GM13977 (cell line): ENCODE results near the gene GSE1.

Experiments used
- DNase-seq: peaks from one replicate; pipeline ENCODE4 v3.0.0; 2012; ENCODE audit warnings: low spot score
- in situ Hi-C: fragments of 300-500 bp; cut with MboI; formaldehyde crosslinking; loops from one replicate; pipeline ENCODE4 v1.12.0; 2022; ENCODE audit warnings: low sequenced_read_pairs, low pct_unique_long_range_greater_than_20kb, mixed read lengths, inconsistent platforms; ENCODE audit not compliant: unreplicated experiment
- TF ChIP-seq, protein P1 (sequence below): IDR thresholded peaks from 2 replicates; pipeline ENCODE4 v1.5.1; 2012; ENCODE audit warnings: mild to moderate bottlenecking, control low read depth; ENCODE audit not compliant: insufficient read depth; ENCODE audit errors: extremely low read depth, missing control alignments

Gene GSE1

DNA sequence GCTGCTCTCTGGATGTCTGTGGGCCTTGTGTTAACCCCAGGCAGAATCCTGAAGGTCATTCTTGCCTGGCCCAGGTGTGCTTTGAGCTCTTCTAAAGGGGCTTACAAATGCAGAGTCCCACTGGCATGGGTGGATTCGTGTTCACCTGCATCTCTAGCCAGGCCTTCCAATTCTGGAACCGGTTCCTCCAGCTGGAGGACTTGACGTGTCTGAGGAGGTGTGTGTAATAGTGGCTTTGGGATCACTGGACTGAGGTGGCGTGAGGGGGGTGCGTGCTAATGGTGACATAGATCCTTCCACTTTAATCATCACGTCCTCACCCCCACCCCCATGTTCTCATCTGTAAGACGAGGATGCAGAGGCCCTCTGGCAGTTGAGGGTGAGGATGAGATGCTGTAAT lies 4.8 kb downstream of the GSE1 start:
- TF ChIP-seq, protein P1, sequence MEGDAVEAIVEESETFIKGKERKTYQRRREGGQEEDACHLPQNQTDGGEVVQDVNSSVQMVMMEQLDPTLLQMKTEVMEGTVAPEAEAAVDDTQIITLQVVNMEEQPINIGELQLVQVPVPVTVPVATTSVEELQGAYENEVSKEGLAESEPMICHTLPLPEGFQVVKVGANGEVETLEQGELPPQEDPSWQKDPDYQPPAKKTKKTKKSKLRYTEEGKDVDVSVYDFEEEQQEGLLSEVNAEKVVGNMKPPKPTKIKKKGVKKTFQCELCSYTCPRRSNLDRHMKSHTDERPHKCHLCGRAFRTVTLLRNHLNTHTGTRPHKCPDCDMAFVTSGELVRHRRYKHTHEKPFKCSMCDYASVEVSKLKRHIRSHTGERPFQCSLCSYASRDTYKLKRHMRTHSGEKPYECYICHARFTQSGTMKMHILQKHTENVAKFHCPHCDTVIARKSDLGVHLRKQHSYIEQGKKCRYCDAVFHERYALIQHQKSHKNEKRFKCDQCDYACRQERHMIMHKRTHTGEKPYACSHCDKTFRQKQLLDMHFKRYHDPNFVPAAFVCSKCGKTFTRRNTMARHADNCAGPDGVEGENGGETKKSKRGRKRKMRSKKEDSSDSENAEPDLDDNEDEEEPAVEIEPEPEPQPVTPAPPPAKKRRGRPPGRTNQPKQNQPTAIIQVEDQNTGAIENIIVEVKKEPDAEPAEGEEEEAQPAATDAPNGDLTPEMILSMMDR, result no peak
- in situ Hi-C loops, result no loop called here
- no peak for DNase-seq

DNA sequence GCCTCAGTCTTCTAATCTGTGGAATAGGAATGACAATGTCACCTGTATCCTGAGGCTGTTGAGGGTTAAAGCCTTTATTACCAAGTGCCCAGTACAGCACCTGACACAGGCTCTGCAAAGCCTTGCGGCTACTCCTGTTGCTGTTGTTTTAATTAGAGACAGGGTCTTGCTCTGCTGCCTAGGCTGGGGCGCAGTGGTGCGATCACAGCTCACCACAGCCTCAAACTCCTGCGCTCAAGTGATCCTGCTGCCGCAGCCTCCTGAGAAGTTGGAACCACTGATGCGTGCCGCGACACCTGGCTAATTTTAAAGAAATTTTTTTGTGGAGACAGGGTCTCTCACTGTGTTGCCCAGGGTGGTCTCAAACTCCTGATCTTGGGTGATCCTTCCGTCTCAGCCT lies 5.4 kb downstream of the GSE1 start:
- in situ Hi-C loops, result no loop called here
- DNase-seq, result no peak

DNA sequence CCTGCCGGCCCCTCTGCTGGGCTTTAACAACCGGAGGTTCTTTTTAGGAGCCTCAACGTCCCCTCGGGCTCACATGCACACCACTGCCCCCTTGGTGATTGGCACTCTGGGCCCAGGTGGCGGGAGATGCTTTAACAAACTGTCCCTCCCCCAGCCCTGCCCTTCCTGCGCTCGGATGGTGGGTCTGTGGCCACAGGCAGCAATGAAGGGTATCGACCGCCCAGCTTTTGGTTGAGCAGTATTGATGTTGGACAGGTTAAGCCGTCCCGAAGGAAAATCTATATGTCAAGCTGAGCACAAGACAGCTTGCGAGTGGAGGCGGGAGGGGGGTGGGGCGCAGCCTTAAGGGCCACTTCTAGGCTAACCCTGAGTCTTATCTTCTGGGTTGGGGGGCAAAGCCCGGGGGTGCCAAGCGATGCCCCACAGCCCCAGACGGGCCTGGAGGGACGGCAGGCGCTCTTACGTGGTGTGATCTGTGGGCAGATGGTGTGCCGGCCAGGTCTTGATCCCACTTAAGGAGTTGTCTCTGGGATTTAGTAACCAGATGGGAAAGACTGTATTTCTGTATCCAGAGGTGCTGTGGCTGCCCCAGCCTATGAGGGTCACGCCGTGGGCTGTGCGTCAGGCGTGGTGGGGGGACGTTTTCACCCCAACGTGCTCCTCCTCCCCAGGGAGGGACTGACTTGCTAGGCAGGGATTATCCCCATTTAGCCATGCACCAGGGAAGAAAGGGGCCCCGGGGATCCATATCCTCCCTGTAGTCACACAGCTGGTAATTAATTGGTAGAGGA lies 6.2 kb downstream of the GSE1 start:
- no peak for DNase-seq
- in situ Hi-C loops, result no loop called here
- TF ChIP-seq, protein P1, result no peak

More for the DNA sequence above, 5.4 kb downstream of the GSE1 start:
- TF ChIP-seq, protein P1, result no peak

DNA sequence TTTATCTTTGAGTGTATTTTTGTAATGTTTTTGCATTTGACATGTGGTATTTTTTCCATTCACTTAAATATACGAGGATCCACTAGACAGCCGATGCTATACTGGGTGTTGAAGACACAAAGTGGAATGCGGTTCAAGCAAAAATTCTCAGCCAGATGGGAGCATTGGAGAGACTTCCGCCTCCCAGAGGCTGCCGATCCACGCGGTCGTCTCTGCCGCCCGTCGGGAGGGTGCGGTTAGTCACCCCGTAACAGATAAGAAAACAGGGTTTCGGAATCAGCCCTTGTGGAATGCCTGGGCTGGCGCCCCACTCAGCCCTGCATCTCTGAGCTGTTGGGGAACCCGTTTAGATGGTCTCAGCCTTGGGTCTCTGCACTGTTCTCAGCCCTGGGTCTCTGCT lies 7.3 kb downstream of the GSE1 start:
- in situ Hi-C loops, result no loop called here
- DNase-seq, result no peak
- TF ChIP-seq, protein P1, result no peak

DNA sequence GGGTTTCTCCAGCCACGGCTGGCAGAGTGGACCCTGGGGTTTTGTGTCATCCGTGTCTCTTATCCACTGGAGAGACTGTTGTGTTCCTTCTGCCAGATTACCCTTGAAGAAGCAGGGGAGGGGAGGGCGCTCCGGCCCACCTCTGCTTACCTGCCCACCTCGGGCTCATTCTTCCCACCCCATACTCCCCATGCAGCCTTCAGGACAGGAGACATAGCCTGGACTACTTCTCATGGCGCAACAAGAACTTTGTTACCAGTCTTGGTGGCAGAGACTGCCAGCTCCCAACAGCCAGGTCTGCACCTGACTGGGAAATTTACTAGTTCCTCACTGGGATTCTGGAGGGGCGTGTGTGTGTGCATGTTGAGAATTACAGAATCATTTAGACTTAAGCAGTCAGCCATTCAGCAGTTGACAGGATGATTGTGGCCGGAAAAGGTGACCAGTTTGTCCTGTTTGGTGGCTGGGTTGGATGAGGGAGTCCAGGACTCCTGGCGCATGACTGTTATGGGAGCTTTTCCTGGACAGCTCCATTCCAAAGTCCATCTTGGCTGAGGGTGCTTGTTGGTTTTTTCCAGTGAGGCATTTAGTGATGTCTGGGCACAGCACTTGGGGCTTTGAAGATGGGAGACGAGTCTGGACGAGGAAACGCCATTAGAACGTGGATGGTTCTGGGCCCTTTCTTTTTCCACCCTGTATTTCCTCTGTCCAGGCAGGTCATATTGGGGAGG lies 8.7 kb downstream of the GSE1 start:
- in situ Hi-C loops, result no loop called here
- TF ChIP-seq, protein P1, result no peak
- no peak for DNase-seq

DNA sequence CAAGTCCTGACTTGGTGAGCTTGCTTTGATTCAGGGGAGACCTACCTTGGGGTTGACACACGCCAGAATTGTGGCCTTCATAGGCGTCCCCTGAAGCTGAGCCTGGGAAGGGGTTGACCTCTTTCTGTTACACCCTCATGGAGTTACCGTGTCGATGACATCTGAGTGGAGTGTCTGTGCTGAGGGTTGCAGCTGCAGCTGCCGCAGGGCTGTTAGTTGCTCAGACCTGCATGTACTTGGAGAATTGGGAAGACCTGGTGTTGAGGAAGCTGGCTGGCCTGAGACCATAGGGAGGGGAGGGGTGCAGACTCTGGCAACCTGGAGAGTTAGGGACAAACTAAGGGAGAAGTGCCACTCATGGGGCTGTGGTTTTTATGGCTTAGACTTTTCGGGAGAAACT lies 9.6 kb downstream of the GSE1 start:
- TF ChIP-seq, protein P1, result no peak
- no peak for DNase-seq
- in situ Hi-C loops, result no loop called here
